ENCODE data around the gene TWNK. TPM values are rescaled to one million over a fixed set of nuclear protein-coding genes. Genes with fewer than 3 reads are reported as not detected.

The TWNK gene
- total and polyA plus RNA-seq, 2 donors from 2014 or later = 3.8 to 8.9 TPM

DNA sequence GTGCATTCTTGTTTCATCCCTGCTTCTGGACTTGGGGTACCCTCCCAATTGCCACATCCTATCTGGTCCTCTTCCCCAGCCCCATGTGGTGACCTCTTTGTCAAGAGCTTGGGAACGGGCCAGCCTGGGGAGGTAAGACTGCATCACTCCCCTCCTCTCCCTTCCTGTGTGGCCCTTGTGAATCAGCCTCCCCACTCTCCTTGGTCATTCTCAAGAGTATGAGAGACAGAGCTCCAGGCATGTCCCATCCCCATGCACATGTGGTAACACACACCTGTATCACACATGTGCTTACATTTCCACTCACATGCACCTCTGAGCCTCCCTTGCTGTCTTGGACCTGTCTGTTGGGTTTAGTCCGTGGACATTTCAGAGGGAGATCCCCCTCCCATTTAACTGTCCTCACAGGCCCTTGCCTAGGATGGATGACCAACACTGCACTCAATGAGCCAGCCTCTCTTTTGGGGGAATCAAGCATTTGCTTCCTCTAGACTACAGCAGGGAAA is 2.6 kb upstream of the TWNK start:
- intact Hi-C loops (cut with DNase I) = no loop called here
- H3K4me1 ChIP-seq (ENCODE audit: control insufficient read depth in 2 of 3, insufficient read depth in 2 of 3, low read depth in 1 of 3, low read length in 3 of 3) = peaks cover 4 to 21% (median 20%) of the 10 kb centered on the region in 3 donors
- no peak overlapping the region for H3K9ac ChIP-seq (ENCODE audit: low read length in 3 of 3)
- H3K4me3 ChIP-seq (ENCODE audit: low read length in 3 of 3) = no peak overlapping the region
- no peaks in the 10 kb centered on the region for H3K9me3 ChIP-seq (ENCODE audit: control insufficient read depth in 2 of 3, insufficient read depth in 1 of 3, low read length in 3 of 3)
- H3K27ac ChIP-seq (ENCODE audit: low read depth in 2 of 2, low read length in 2 of 2) = no peak overlapping the region
- no peaks in the 10 kb centered on the region for H3K27me3 ChIP-seq (ENCODE audit: control insufficient read depth, insufficient read depth, low read length)
- H3K36me3 ChIP-seq (ENCODE audit: control insufficient read depth in 2 of 3, insufficient read depth in 3 of 3, low read length in 3 of 3) = peaks cover 3 to 26% (median 9%) of the 10 kb centered on the region in 3 donors
- DNase-seq (peak in 1 of 5 donors; percentile 31), FAIRE-seq (no peak)
- TF ChIP-seq, protein P1, sequence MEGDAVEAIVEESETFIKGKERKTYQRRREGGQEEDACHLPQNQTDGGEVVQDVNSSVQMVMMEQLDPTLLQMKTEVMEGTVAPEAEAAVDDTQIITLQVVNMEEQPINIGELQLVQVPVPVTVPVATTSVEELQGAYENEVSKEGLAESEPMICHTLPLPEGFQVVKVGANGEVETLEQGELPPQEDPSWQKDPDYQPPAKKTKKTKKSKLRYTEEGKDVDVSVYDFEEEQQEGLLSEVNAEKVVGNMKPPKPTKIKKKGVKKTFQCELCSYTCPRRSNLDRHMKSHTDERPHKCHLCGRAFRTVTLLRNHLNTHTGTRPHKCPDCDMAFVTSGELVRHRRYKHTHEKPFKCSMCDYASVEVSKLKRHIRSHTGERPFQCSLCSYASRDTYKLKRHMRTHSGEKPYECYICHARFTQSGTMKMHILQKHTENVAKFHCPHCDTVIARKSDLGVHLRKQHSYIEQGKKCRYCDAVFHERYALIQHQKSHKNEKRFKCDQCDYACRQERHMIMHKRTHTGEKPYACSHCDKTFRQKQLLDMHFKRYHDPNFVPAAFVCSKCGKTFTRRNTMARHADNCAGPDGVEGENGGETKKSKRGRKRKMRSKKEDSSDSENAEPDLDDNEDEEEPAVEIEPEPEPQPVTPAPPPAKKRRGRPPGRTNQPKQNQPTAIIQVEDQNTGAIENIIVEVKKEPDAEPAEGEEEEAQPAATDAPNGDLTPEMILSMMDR (IDR thresholded peaks at IDR 0.05; ENCODE audit: borderline replicate concordance, extremely low read depth, insufficient read depth) = no peak

DNA sequence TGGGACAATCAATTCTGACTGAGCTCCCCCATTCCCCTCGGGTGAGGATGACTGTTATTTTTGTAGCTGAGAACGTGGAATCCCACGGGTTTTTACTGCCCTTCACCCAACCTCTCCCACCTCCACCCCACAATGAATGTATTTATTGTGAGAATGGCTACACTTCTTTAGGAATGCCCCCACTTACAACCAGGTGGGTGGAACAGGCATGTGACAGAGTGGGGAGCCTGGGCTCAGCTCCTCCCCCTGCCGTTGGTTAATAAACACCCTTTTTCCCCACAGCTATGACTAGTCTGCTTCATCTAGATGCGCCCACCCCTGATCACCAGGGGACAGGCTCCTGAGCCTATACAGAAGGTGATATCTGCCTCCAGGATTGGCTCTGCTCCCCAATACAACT is 2.0 kb upstream of the TWNK start:
- no peak overlapping the region for H3K9ac ChIP-seq (ENCODE audit: low read length in 3 of 3)
- FAIRE-seq = no peak
- H3K4me3 ChIP-seq (ENCODE audit: low read length in 3 of 3) = no peak overlapping the region
- no peak overlapping the region for H3K27ac ChIP-seq (ENCODE audit: low read depth in 2 of 2, low read length in 2 of 2)
- TF ChIP-seq, protein P1 (IDR thresholded peaks at IDR 0.05; ENCODE audit: borderline replicate concordance, extremely low read depth, insufficient read depth) = no peak
- peaks cover 4 to 21% (median 20%) of the 10 kb centered on the region in 3 donors for H3K4me1 ChIP-seq (ENCODE audit: control insufficient read depth in 2 of 3, insufficient read depth in 2 of 3, low read depth in 1 of 3, low read length in 3 of 3)
- intact Hi-C loops (cut with DNase I) = no loop called here
- peak in 1 of 5 donors; percentile 22 for DNase-seq
- H3K36me3 ChIP-seq (ENCODE audit: control insufficient read depth in 2 of 3, insufficient read depth in 3 of 3, low read length in 3 of 3) = peaks cover 3 to 21% (median 9%) of the 10 kb centered on the region in 3 donors
- no peaks in the 10 kb centered on the region for H3K27me3 ChIP-seq (ENCODE audit: control insufficient read depth, insufficient read depth, low read length)
- no peaks in the 10 kb centered on the region for H3K9me3 ChIP-seq (ENCODE audit: control insufficient read depth in 2 of 3, insufficient read depth in 1 of 3, low read length in 3 of 3)

DNA sequence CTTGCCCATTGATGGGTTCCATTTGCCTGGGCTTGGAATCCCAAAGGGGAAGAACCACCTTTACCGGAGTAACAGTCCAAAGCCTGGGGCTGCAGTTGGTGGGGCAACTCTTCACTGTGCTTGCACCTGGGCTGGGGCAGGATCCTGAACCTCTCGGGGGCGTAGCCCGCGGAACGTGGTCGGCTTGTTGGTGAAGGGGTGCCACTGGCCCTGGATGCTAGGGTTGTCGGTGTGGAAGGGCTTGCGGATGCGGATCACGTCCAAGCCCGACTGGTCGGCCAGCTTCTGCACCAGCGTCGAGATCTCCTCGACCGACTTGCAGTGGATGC is 756 bp upstream of the TWNK start:
- H3K27me3 ChIP-seq (ENCODE audit: control insufficient read depth, insufficient read depth, low read length) = no peaks in the 10 kb centered on the region
- FAIRE-seq (no peak), DNase-seq (no peak)
- H3K36me3 ChIP-seq (ENCODE audit: control insufficient read depth in 2 of 3, insufficient read depth in 3 of 3, low read length in 3 of 3) = peaks cover 5 to 20% (median 11%) of the 10 kb centered on the region in 3 donors
- H3K4me1 ChIP-seq (ENCODE audit: control insufficient read depth in 2 of 3, insufficient read depth in 2 of 3, low read depth in 1 of 3, low read length in 3 of 3) = peaks cover 4 to 21% (median 20%) of the 10 kb centered on the region in 3 donors
- TF ChIP-seq, protein P1 (IDR thresholded peaks at IDR 0.05; ENCODE audit: borderline replicate concordance, extremely low read depth, insufficient read depth) = no peak
- peak overlapping the region in 1 of 2 donors; percentile 78 for H3K27ac ChIP-seq (ENCODE audit: low read depth in 2 of 2, low read length in 2 of 2)
- no peaks in the 10 kb centered on the region for H3K9me3 ChIP-seq (ENCODE audit: control insufficient read depth in 2 of 3, insufficient read depth in 1 of 3, low read length in 3 of 3)
- peak overlapping the region; percentile 61 to 95 (median 94) for H3K4me3 ChIP-seq (ENCODE audit: low read length in 3 of 3)
- intact Hi-C loops (cut with DNase I) = no loop called here
- peak overlapping the region; percentile 37 to 80 (median 75) for H3K9ac ChIP-seq (ENCODE audit: low read length in 3 of 3)

DNA sequence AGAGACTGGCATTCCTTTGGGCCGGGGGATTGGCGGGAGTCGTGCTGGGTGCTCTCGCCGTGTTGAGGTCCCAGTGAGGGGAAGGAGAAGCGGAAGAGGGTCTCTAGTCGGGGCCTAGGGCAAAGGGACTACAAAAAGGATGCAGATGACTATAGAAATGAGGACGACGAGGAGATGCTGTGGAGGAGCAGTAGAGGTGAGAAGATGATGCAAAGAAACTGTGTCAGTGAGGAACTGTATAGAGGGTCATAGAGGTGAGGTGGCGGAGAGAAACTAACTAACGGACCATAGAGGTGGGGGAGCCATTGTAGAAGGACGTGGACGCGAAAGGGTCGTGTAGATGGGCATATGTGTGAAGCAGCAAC is 324 bp downstream of the TWNK start:
- peak overlapping the region; percentile 61 to 95 (median 94) for H3K4me3 ChIP-seq (ENCODE audit: low read length in 3 of 3)
- DNase-seq = no peak
- TF ChIP-seq, protein P1 (IDR thresholded peaks at IDR 0.05; ENCODE audit: borderline replicate concordance, extremely low read depth, insufficient read depth) = no peak

More for the DNA sequence above, 324 bp downstream of the TWNK start:
- Histone ChIP-seq H3K9me3 (ENCODE audit: control insufficient read depth in 2 of 3, insufficient read depth in 1 of 3, low read length in 3 of 3) (no peaks in the 10 kb centered on the region), H3K36me3 (ENCODE audit: control insufficient read depth in 2 of 3, insufficient read depth in 3 of 3, low read length in 3 of 3) (peaks cover 5 to 18% (median 11%) of the 10 kb centered on the region in 3 donors), H3K4me1 (ENCODE audit: control insufficient read depth in 2 of 3, insufficient read depth in 2 of 3, low read depth in 1 of 3, low read length in 3 of 3) (peaks cover 4 to 21% (median 20%) of the 10 kb centered on the region in 3 donors), H3K27me3 (ENCODE audit: control insufficient read depth, insufficient read depth, low read length) (no peaks in the 10 kb centered on the region), H3K27ac (ENCODE audit: low read depth in 2 of 2, low read length in 2 of 2) (no peak overlapping the region), H3K9ac (ENCODE audit: low read length in 3 of 3) (peak overlapping the region in 2 of 3 donors; percentile 37 to 80)
- no peak for FAIRE-seq
- intact Hi-C loops (cut with DNase I) = no loop called here
